Activated CD8-positive, alpha-beta memory T cell treated with anti-CD3 and anti-CD28 coated beads, Interleukin-2, amount 50 U/mL, for 1 hour (primary cell): Measurements from ENCODE around the gene HMX1.

Source experiments
- DNase-seq: peaks from one replicate; pipeline ENCODE4 v3.0.0-alpha.2; 2020; ENCODE audit errors: extremely low read depth

The HMX1 gene

DNA sequence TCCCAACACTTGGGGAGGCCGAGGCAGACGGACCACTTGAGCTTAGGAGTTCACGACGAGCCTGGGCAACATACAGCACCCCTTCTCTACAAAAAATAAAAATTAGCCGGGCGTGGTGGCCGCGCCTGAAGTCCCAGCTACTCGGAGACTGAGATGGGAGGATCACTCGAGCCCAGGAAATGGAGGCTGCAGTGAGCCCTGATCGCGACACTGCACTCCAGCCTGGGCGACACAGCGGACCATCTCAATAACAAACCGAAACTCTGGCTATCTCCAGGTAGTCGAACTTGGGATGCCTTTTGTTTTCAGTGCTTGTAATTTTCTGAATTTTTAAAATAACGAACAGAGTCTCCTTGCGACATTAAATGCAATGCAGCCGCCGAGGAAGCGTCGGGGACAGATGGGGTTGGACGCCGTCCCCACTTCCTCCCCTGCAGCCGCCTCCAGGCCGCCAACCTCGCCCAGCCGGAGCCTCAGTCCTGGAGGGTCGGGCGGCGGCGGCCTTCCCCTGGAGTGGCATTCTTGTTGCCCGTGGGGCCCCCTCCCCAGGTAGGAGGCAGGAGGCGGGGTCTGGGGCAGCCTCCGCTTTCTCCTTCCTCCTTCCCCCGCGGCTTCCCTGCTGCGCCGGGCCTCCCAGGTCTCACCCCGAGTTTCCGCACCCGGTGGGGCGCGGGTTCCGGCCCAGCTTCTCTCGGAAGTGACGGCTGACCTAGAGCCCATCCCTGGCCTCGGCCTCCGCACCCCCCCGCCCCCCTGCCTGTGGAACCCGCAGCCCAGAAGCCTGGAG, 14.6 kb downstream of the HMX1 start:
- no peak for DNase-seq

DNA sequence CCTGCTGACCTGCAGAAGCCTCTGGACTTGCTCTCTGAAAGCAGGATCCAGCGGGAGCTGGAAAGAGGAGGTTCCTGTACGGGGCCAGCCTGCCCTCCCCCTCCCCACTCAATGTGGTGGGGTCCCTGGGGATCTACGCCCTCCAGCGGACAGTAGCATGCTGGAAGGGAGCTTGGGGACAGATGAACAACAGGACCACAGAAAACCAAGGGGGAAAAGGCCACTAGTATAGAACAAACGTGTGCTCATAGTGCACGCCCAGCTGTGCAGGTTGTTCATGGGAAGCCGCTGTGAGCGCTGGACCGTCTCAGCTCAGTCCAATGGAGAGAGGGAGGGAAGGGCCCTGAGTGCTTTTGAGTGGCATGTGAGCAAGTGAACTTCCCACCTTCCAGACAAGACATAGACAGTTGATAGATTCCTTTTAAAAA, 15.8 kb downstream of the HMX1 start:
- no peak for DNase-seq

DNA sequence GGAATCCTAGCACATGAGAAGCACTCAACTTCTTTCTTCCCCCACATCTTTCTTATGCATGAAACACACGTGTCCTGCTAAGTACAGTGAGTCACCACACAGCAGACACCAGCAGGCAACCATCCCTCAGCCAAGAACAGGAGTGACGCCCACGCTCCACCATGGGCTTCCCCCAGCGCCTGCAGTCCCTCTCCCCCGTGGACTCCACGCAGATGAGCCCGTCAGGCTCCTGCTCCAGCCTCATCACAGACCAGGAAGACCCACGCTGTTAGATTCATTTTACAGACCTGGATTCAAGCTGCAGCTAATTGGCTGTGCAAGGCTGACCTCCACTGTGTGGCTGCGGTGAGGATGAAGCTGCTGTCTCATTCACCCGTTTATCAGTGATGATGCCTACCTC, 16.7 kb downstream of the HMX1 start:
- no peak for DNase-seq

DNA sequence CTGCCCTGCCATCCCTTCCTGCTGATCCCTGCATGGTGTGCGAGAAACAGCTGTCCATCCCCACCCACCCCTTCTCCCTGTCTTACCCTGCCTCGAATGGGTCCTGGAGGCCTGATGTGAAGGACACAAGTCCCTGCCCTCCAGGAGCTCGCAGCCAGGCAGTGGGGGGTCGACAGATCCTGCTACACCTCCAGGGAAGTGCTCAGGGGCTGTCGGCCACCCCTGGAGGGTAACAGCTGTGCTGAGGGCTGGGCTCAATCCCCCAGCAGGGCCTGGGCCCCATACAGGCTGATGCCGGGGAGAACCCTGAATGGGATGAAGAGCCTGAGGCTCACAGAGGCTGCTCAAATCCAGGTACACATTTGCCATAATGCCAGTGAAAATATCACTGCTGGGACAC, 17.6 kb downstream of the HMX1 start:
- DNase-seq = no peak

DNA sequence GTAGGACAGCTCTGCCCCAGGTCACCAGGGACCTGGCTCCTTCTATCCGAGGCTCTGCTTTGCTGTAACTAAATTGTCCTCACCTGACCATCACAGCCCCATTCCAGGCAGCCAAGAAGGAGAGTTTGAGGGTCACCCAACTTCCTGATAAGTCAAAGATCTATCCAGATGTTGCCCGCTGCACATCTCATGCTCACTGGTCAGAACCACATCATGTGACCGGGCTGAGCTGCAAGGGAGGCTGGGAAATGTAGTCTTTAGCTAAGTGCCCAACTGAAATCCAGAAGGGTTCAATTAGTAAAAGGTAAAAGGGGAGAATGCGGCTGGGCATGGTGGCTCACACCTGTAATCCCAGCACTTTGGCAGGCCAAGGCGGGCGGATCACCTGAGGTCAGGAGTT, 18.4 kb downstream of the HMX1 start:
- DNase-seq = no peak

DNA sequence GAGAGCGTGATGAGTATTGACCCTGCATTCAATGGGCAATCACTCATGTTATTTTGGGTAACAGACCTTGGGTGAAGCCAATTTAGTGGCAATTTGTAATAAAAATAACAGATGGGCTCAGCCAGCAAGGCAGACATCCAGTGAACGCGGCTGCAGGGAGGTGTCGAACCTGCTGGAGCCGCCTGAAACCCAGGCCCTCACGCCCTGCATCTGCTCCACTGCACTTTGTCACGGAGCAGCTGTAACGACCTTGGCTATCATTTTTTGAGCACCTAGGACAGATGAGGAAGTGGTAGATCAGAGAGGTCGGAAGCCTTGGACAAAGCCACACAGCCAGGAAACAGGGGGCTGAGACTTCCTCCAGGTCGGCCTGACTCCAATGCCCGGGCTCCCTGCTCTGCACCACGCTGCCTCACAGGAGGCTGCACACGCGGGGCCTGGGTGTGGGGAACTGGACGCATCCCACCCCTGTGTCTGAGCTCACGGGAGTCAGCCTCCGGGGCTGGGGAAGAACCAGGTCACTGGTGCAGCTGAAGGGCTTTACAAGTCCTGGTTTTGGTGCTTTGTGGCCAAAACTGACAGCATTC, 19.4 kb downstream of the HMX1 start:
- DNase-seq = no peak

DNA sequence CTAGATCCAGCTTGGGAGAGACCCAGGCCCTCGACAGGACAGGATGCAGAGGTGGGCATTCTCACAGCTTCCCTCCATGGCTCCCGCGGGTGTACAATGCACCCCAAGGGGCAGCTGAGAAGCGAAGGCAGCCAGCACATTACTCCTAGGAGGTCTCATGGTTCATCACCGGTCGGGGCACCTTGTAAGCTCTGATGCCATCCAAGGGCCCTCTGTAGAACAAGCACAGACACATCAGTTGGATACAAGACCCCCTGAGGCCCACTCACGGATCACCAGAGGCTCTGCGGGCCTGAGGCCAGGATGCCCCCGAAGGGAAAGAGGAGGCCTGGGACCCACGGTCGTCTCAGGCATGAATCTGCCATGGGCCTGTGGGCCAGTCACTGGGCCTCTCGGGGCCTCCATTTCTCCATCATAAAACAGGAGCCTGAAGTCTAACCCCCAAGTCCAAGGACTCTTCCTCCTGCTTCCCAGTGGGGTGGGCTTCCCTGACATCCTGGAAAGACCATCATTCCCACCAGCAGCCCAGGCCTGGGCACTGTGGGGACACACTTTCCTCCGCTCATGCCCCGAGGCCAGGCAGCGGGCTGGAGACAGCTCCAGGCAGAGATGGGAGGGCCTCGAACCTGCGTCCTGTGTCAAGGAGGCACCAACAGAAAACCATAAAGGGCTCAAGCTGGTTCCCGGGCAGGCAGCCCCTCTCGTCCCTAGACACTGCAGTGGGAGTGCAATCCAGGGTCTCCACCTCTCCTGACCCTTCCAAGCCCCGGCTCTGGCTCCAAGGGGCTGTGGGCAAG, 20.1 kb downstream of the HMX1 start:
- no peak for DNase-seq

DNA sequence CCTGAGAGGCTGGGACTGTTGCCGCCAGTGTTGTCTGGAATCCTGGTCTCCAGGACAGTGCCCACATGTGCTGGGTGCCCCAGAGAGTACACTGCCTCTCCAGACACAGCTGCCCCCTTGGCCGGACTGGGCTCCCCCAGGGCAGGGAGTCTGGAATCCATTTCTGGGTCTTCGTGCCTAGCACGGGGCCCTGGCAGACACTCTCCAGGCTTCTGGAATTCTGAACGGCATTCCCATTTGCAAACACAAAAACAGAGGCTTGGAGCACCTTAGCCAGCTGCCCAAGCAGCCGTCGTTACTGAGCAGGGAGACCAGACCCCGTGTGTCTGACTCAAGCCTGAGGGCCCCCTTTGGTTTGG, 20.8 kb downstream of the HMX1 start:
- DNase-seq = no peak

DNA sequence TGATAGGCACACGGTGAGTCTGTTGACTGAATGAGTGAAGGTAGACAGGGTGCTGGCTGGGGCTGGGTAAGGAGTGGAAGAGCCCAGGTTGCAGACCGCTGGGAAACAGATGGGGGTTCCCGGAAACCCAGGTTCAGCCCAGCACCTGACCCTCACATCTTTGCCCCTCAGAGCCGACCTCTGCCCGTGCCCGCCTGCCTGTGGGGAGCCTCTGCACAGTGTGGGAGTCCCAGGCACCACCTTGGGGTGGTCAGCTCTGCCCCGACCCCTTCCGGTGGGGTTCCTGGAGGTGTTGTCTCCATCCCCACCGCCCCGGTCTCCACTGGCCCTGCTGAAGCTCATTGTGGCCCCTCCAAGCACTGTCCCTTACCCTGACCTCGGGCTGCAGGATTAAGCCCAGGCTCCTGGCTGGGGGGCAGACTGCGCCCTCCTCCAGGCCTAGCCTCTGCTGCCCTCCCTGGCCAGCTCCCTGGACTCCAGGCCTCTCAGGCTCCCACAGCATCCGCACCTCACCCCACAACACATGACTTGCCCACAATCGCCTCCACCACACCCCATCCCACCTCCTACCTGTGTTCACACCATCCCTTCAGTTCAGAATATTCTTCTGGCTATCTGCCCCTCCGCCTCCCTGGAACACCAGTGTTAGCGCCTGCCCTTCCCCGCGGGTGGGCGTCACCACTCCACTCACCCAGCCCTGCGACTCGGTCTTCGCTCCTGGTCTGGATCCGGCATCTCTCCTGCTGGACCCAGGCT, 21.4 kb downstream of the HMX1 start:
- no peak for DNase-seq

DNA sequence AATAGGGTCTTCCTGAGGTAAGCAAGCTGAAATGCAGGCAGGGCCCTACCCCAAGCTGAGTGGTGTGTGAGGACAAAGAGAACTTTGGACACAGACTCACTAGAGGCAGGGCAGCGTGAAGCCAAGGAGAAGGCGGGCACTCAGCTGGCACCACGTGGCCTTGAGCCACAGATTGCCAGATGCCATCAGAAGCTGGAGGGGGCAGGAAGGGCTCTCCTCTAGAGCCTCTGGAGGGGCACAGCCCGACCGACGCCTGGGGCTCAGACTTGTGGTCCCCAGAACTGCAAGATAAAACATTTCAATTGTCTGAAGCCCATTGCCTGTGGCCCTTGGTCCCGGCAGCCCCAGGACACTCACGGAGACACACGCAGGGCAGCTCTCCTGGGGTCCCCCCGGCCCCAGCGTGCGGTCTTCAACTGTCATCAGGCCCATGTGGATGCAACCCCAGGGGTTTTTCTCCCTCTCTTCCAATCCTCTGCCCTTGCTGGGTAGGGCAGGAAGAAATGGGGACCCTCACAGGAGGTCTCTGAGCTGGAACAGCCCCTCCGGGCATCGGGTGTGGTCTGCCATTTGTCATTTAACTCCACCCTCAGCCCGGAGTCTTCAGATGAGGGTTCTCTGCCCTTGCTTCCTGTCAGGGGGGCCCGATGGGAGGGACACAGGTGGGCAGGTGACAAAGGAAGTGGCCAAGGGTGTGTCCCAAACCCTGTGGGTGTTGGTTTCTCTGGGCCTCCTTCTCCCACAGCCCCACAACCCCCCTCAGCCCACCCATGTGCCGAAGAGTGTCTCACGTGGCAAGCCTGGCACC, 22.2 kb downstream of the HMX1 start:
- DNase-seq = no peak

DNA sequence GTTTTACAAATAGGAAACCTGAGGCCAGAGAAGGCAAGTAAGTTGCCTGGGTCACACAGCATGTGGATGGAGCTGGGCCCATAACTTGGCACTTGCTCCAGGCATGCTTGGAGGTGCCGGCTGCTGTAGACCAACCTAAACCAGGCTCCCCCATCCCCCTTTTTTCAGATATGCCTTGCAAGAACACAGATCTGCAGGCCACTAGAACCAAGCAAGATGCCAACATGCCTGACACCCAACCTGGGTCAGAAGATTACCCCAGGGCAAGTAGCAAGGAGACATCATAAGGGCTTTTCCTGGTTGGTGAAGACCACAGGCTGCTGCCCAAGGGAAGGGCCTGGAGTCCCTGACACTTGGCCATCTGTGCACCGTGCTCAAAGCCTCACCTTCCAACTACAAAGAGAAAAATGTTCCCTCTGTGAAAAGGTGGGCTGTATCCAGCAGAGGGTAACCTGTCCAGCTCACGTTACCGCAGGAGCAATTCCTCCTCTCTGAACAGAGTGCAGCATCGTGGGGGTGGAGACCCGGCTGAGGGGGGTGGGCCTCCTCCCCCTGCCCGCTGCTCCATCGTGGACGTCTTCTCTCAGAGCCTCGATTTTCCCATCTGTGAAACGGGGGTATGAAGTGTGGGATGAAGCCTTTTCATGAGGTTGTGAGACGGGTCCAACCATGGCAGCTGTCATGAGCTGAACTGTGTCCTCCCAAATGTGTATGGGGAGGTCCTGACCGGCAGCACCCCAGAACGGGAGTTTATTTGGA, 23.0 kb downstream of the HMX1 start:
- no peak for DNase-seq

DNA sequence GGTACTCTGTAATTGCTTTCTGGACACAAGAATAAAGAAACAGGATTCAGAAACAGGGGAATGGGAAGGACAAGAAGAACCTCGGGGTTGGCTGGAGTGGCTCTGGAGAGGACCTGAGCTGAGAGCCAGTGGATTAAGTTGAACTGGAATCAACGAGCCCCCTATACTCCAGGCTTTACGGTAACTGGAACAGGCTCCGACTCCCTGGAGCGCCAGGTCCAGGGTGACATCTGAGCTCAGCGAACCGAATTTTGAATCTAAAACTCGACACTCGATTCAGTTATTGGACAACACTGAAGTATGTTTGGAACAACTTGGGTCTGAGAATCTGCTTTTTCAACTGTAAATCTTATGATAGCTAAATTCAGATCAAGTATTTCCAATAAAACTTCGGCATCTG, 23.9 kb downstream of the HMX1 start:
- no peak for DNase-seq

DNA sequence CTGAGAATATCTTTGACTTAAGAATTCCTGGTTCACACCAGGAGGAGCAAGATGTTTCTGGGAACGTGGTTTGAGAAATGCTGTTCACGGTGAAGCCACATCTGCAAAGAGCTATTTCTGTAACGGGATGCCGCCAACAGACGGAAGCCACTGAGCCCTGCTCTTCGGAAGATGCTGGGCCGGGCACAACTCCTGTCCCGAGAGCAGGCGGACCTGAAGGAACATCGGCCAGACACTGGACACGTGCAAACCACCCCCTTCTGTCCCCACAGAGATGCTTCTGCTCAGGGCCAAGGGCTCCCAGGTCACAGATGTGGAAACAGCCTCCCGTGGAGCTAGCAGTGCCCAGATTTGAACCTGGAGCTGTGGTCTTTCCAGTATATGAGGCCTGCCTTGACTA, 24.3 kb downstream of the HMX1 start:
- no peak for DNase-seq

DNA sequence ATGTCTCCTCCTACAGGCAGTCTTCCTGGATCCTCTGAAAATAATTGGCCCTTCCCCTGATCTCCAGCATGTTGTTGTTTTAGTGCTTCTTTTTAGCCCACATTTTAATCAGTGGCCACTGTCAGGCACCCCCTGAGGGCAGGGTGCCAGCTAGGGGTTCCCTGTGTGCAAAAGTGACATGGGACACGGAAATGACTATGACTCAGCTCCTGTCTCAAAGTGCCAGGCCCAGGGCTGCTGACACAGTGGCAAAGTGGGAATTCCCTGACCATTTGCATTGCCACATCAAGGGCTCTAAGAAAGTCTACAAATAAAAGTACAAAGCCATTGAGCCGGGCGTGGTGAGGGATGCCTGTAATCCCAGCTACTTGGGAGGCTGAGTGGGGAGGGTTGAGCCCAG, 24.8 kb downstream of the HMX1 start:
- no peak for DNase-seq

DNA sequence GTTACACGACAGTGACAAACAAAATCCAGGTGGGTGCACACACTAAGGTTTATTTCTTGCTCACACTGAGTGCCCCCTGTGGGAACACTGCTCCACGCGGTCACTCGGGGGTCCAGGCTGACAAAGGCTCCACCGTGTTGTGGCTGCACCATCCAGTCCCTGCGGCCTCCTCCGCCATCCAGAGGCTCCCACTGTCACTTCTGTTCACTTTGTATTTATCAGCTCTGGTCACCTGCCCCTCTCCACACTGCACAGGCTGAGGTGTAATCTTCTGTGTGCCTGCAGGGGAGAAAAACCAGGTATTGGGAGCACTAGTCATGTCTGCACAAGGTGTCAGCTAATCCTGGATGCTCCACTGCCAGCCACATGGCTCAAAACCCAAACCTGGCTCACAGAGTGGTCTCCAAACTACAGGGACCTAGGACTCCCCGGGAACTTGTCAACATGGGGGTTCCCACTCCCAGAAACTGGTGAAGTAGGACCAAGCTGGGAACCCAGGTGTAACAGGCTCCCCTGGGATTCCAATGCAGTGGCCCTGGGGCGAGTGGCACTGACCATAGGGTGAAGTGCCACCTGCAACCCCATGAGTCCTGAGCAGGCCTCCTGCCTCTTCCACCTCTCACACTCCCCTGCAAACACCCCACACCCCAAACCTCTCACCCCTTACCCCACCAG, 25.5 kb downstream of the HMX1 start:
- DNase-seq = no peak

DNA sequence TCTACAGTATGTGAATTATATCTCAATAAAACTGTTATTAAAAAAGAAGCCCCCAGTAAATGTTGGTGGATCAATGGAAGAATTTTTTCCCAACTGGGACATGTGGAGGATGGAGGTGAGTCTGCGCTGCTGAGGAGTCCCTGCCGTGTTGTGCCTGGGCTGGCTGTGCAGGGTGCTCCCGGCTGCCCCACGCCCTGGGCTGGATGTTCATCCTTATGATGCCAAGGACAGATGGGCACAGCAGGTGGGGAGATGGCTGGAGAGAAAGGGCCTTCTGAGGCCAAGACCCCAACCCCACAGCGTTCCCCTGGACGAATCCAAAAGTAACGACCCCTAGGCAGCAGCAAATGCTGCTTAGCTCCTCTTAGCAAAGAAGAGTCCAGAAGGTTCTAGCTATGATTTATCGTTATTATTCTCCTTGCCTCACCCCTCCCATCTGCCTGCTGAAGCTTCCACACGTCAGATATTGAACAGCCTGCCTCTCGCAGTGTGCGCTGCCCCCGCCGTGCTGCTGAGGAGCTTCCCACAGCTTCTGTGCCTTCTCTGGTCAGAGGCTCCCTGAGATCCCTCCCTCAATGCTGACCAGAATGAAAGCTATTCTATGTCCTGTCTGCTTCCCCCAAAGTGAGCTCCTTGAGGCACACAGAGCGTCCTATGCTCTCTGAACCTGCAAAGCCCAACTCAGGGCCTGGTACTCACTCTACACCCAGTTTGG, 26.5 kb downstream of the HMX1 start:
- no peak for DNase-seq

DNA sequence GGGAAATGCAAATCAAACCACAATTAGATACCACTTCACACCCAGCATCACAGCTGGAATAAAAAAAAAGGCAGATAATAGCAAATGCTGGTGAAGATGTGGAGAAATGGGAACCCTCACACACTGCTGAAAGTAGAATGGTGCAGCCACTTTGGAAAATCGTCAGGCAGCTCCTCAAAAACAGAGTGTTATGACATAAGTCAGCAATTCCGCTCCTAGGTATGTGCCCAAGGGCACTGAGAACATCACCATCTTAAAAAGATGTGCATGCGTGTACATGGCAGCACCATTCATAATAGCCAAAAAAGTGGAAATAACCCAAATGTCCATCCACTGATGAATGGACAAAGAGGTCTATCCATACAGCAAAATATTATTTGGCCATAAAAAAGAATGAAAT, 28.0 kb downstream of the HMX1 start:
- DNase-seq = no peak

DNA sequence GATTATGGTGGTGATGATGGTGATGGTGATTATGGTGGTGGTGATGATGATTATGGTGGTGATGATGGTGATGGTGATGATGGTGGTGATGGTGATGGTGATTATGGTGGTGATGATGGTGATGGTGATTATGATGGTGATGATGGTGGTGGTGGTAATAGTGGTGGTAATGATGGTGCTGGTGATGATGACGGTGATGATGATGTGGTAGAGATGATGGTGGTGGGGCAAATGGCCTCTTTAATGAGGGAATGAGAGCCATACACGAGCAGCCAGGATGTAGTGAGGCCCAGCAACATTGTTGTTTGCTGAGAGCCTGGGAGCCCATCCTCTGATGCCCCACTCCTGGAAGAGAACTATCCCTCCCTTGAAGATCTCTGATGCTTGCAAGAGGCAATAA, 29.0 kb downstream of the HMX1 start:
- no peak for DNase-seq

DNA sequence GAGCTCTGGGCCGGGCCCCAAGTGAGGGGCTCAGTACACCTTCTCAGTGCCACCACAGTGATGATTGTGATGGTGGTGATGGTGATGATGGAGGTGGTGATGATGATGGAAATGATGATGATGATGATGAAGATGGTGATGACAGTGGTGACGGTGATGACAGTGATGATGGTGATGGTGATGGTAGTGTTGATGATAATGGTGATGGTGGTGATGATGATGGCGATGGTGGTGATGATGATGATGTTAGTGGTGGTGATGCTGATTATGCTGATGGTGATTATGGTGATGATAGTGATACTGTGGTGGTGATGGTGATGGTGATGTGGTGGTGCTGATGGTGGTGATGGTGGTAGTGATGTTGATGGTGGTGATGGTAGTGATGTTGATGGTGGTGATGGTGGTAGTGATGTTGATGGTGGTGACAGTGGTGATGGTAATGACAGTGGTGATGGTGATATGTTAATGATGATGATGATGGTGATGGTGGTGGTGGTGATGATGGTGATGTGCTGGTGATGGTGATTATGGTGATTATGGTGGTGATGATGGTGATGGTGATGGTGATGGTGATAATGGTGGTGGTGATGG, 29.9 kb downstream of the HMX1 start:
- no peak for DNase-seq
